Stimulated activated CD4-positive, alpha-beta T cell treated with anti-CD3 and anti-CD28 coated beads, Interleukin-2, amount 100 ng/mL, for 48 hours (primary cell): Measurements from ENCODE around the gene RGP1.

ENCODE experiments used
- DNase-seq, 2 donors: peaks; one replicate each; pipeline ENCODE4 v3.0.0-alpha.2; 2020

The RGP1 gene

GRCh38 chr9:35781066-35781465 is 32.0 kb downstream of the RGP1 start:
- no peak for DNase-seq

GRCh38 chr9:35783418-35783817 is 34.3 kb downstream of the RGP1 start:
- DNase-seq = no peak

DNA sequence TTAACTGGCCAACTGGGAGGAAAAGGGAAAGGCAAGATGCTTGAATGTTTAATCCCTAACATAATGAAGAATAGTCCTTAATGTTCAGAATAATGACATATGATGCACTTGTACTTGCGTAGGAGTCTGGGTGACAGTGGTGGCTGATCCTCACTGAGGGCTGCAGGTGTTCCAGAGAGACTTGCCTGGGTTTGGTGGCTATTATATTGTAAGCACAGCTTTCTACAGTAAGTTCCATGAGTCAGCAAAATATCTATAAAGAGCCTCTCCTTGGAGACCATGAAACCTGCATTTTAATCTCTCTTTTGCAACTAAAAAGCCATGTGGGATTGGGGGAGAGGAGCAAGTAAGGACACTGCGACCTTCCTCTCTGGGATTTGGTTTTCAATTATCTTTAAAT is 40.5 kb downstream of the RGP1 start:
- no peak for DNase-seq

- DNase-seq = no peak
Measured at GRCh38 chr9:35790025-35790384, 40.9 kb downstream of the RGP1 start.

DNA sequence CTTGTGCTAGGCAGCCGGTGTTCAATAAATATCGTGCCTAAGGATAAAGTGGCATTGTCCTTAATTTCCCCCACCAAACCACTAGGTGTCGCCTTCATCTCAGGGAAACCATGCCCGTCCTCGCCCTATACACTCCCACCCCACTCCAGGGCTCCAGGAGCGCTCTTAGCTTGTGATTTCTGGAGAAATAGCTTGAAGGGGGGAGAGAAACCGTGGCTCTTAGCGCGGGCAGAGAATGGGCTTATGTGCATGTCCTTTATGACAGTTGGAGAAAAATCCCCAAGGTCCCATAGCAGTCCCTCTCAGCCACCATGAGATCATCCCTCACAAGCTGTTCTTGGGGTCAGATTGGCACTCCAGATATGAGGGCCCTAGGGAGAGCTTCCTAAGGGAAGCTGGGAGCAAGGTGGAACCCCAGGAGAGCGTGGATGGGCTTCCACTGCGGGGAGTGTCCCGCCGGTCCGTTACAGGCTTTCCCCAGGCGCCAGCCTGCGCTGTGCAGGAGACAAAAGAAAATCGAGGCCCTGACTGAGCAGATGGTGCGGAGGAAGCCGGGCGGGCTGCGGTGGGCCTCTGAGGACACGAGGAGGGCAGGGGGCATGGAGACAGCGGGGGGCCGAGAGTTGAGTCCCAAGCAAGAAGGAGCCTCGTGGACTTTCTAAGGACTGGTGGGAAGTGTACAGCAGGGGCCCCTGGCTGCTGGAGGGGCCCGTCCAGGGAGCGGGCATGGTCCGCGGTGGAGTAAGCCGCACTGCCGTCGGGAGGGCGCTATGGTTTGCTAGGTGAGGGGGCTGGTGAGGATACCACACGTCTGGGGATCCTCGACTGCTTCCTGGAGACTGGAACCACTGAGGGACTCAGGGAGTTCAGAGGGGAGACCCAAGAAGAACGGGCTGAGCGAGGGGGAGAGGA is 41.6 kb downstream of the RGP1 start:
- DNase-seq = peak; percentile 49 to 50

DNA sequence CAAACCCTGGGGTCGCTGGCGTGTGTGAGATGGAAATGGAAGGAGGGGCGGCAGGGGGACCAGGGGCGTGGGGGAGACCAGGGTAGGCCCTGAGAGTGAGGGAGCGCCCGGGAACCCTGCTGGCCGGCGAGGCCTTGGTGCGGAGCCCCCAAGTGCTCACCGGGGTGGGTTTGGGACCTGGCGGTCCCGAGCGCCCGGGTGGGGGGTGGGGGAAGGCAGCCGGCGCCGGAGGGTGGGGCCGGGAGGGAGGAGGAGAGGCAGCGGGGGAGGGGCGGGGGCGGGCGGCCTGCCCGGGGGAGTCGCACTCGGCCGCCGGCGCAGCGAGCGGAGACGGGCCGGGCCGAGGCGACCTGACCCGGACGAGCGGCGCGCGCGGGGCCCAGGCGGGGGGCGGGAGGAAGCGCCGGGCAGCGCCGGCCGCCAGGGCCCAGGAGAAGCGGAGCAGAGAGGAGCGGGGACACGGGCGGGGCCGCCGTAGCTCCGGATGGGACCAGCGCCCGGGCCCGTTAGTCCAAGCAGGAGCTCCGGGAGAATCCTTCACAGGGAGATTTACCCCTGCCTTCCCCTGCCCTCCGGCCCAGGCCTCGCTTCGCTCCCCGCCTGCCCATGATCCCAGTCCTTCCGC is 42.3 kb downstream of the RGP1 start, which contains the start of gene NPR2:
TSS of gene NPR2 (plus strand) at position 295 of the 625 bp plus-strand sequence. CDS start 818 bp downstream, outside the sequence.
- DNase-seq = no peak

DNA sequence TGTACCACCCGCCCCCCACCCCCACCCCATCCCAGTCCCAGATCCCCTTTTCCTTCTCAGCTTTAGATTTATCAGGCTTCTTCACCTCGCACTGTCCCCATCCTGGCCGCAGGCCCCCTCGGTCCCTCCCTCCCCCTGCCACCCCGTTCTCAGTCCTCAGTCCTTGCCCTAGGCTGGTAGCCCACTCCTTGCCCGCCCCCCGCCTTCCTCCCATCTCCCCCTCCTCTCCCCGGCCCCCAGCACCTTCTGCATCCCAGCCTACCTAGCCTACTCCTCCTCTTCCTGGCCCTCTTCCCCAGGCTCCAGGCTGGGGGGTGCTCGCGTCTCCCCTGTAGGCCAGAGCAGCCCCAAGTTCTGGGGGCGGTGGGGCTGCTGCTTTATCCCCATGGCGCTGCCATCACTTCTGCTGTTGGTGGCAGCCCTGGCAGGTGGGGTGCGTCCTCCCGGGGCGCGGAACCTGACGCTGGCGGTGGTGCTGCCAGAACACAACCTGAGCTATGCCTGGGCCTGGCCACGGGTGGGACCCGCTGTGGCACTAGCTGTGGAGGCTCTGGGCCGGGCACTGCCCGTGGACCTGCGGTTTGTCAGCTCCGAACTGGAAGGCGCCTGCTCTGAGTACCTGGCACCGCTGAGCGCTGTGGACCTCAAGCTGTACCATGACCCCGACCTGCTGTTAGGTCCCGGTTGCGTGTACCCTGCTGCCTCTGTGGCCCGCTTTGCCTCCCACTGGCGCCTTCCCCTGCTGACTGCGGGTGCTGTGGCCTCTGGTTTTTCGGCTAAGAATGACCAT is 43.1 kb downstream of the RGP1 start:
- DNase-seq = no peak

- no peak for DNase-seq
Measured at GRCh38 chr9:35792826-35793225, 43.7 kb downstream of the RGP1 start.

GRCh38 chr9:35793461-35793860 is 44.4 kb downstream of the RGP1 start:
- DNase-seq = no peak

- no peak for DNase-seq
Measured at GRCh38 chr9:35795695-35796094, 46.6 kb downstream of the RGP1 start.

- DNase-seq = no peak
Measured at GRCh38 chr9:35797311-35798109, 48.4 kb downstream of the RGP1 start.

GRCh38 chr9:35798658-35799374 is 49.7 kb downstream of the RGP1 start:
- DNase-seq = peak; percentile 36 to 41

DNA sequence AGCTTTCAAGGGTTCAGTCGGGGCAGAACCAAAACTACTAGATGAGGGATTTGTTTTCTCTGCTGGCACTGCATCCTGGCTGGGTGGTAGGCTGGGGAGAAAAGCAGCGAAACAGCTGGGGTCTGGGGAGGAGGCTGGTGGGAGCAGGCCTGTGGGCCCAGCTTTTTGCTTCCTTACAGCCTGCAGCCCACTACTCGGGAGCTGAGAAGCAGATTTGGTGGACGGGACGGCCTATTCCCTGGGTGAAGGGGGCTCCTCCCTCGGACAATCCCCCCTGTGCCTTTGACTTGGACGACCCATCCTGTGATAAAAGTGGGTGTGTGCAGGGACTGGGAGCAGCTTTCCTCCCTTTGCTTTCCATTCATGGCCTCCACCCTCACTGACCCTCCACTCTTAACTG is 51.4 kb downstream of the RGP1 start:
- DNase-seq = no peak

DNA sequence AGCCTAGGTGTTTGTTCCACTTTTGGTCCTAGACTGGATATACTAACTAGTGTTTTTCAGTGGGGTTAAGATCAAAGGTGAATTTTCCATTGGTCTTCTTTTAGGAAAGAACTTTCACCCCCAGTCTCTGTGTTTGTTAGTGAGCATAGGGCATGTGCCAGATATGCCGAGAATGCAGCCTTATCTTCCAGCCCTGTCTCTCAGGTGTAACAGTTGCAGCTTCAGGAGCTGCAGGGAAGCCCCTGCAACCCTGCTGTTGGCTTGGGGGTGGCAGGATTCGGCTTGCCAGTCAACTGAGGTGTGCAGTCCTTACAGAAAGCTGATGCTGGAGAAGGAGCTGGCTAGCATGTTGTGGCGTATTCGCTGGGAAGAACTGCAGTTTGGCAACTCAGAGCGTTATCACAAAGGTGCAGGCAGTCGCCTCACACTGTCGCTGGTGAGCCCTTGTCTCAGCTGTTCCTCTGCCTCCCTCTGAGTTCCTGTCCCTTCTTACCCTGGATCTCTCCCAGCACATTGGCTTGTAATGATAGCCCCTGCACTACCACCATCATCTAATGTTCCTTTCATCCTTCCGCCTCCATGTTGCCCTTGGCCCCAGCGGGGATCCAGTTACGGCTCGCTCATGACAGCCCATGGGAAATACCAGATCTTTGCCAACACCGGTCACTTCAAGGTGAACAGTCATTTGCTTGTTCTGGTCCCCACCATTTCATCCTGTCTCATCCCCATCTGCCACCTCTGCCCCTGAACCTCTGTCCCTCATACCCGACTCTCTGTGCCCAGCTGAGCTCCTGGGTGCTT is 52.4 kb downstream of the RGP1 start:
- DNase-seq = no peak

DNA sequence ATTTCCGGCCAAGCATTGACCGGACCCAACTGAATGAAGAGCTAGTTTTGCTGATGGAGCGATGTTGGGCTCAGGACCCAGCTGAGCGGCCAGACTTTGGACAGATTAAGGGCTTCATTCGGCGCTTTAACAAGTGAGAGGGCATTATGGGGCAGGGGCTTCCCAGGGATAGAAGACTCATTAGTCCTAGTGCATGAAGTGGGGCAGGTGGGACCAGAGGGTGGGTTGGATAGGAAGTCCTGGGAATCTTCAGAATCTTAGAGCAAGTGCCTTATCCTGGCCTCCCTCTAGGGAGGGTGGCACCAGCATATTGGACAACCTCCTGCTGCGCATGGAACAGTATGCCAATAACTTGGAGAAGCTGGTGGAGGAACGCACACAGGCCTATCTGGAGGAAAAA is 57.0 kb downstream of the RGP1 start:
- DNase-seq = no peak
